Renal cortex interstitium (tissue), 11 donors: ENCODE measurements around the gene CEP41. TPM values are rescaled to one million over a fixed set of nuclear protein-coding genes. Genes with fewer than 3 reads are reported as not detected.

Experiments used
- DNase-seq, 11 donors: peaks; one replicate each; pipeline ENCODE4 v3.0.0-alpha.2; 2013; ENCODE audit warnings: low read depth in 9 of 11, low spot score in 4 of 11; ENCODE audit errors: extremely low read depth in 1 of 11
- polyA plus RNA-seq, 3 donors: library from polyadenylated mRNA; unstranded; fragments of 120-200 nt; gene quantifications; one replicate each; pipeline ENCODE4 v1.2.1, GENCODE V29; 2013; ENCODE audit not compliant: insufficient read length in 3 of 3

Gene CEP41
- polyA plus RNA-seq, 3 donors, result 28.2 to 29.6 (median 29.4) TPM

DNA sequence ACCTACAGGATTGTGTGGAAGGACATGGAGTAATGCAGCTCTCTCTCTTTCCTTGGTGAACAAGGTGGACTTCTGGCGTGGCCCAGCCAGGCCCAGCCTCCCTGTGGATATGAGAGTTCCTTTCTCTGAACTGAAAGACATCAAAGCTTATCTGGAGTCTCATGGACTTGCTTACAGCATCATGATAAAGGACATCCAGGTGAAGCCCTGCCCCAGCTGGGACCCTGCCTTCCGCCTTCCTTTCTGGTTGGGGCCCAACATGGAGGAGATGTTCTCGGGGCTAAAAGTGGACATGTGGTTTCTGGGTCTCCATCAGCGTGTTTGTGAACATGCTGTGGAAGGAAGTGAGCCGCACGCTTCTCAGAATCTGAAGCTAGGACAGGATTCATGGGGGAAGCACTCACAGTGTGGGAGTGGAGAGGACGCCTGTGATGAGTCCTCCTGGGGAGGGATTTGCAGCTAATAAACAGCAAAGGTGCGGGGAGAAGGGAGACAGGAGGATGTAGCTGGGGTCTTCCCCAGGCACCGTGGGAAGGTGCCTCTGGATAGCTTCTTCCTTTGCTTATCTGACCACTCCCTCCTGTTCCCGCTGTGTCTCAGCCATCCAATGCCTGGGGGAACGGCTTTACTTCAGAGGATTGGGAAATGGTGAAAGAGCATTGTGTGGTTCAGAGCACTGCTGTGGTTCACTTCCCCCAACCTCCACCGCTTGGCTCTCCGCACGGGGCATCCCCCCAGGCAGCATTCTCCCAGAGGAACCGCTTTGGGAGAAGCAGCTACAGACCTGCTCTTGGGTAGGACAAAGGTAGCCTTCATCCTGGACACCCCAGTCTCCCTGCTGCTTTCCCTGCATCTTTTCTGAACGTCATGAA is 90.7 kb downstream of the CEP41 start:
- DNase-seq, result no peak

DNA sequence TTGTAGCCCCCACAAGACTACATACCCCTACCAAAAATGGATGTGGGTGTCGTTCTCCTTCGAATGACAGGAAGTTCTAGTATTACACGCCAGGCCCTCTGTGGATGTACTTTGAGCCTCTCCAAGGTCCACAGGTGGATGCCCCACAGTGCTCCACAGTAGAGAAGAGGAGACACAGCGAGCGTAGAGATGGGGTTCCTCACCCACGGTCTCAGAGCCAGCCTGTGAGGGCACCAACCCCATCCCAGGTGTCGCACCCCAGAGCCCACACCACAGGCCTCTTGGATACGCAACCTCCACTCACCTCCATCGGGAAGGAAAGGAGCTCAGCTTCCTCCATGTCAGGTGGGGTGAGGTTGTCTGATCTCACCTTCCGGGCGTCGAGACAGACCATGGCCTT is 93.9 kb downstream of the CEP41 start:
- no peak for DNase-seq

DNA sequence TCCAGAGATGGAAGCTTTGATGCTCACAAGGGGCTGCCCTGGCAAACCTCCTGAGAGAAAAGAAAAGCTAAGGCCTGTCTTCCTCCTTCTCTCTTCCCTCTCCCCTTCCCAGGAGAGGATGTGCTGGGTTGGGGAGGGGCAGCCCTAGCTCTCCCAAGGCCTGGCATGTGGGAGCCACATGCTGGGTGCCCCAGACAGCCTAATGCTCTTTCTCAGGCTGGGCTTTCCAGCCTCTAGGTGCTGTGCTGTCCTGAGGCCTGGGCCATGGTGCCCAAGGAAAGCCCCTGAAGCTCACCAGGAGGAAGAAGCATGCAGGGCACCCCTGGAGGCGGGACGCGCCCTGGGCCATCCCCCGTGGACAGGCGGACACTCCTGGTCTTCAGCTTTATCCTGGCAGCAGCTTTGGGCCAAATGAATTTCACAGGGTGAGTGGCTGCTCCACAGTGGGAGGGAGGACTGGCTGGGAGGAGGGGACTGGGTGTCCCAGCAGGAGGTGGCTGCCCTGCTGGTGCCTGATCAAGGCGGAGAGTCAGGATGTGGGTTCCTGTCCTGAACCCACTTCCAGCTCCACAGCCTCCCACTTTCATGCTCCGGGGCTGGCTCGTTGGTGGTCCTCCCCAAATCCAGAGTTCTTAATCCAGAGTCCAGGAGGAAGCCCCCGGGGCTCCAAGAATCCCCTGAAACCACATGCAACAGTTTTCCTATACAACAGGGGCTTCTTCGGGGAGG is 94.5 kb downstream of the CEP41 start:
- DNase-seq, result no peak

DNA sequence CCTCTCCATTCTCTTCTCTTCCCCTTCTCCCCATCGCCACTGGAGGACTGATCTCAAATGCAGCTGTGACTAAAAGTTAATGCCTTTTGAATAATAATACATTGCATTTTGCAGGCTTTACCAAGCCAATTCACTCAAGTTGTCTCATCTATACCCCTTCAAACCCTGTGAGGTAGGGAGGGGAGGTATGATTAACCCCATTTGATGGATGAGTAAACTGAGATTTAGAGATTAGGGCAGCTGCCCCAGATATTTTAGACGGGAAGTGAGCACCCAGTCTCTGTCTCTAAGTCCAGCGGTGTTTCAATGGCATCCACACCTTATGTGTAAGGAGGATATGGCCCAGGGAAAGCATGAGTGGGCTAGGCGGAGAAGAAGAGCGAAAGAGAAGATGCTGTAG is 95.1 kb downstream of the CEP41 start:
- DNase-seq, result no peak

DNA sequence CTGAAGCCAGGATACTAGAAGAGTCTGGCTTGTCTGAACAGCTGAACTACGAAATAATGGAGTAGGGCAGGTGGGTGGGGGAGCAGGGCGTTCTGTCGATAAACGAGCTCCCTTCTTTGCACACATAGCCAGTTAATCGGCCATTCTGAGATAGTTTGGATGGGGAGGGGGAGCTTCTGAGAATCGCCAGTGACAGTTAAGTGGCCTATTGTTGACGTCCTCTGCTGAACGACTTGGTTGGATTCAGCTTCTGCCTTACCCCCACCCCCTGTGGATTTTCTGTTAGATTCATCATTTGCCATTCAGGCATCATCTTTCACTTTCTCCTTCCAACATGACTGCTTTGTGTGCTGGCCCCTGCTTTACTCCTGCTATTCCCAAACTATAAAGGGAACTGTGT is 95.7 kb downstream of the CEP41 start:
- no peak for DNase-seq

DNA sequence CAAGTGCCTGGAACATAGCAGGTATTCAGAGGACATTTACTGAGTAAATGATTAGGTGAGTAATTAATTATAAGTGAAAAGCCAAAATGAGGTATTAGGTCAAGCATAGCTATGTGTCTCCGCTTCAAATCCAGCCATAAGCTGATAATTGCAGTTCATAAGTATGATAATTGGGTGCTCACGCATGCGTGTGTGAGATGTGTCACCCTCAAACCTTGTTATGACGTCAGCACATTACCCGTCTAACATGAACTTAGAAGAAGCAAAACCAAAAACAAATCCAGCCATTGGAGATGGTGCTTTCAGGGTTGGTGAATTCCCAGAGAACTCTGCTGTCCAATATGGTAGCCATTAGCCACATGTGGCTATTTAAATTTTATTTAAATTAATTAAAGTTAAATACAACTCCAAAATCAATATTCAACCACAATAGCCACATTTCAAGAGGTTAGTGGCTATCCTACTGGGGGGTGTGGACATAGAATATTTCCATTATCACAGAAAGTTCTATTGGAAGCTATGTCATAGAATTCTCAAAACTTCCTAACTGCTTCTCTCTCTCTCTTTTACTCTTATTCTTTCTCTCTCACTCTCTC is 96.4 kb downstream of the CEP41 start, which contains the start of gene CPA5:
Gene CPA5 (plus strand): TSS at position 546 of the 596 bp plus-strand sequence. CDS start 1,670 bp downstream, outside the sequence.
- DNase-seq, result no peak

Other genes starting within 250 kb of the CEP41 start
- gene TMEM209, start 235.6 kb downstream of the CEP41 start, polyA plus RNA-seq, result 10 to 100 TPM; 24.5 to 32.1 (median 29.5) TPM
- gene SSMEM1, start 233.2 kb downstream of the CEP41 start, polyA plus RNA-seq, result not detected
- under 1 TPM; 0.28 to 0.52 (median 0.39) TPM for gene CPA2, start 174.2 kb downstream of the CEP41 start, polyA plus RNA-seq
- gene CPA4, start 147.9 kb downstream of the CEP41 start, polyA plus RNA-seq, result under 1 TPM; 0.14 to 0.71 (median 0.27) TPM
- gene CPA5, start 96.2 kb downstream of the CEP41 start, polyA plus RNA-seq, result under 1 TPM; 0.23 to 0.36 (median 0.29) TPM
- gene CPA1, start 60.5 kb downstream of the CEP41 start, polyA plus RNA-seq, result 1 to 10 TPM; 2.1 to 2.6 (median 2.5) TPM
- 100 to 1,000 TPM; 647 to 785 (median 777) TPM for gene MEST, start 51.1 kb upstream of the CEP41 start, polyA plus RNA-seq
- gene COPG2, start 227.7 kb upstream of the CEP41 start, polyA plus RNA-seq, result 10 to 100 TPM; 56.7 to 73.6 (median 64.2) TPM
- gene TSGA13, start 245.5 kb upstream of the CEP41 start, polyA plus RNA-seq, result under 1 TPM; 0.06 to 0.12 (median 0.09) TPM